A673 (cell line): Measurements from ENCODE around the gene TEKT2. TPM values are rescaled to one million over a fixed set of nuclear protein-coding genes. Genes with fewer than 3 reads are reported as not detected.

Experiments used
- BruUV-seq: library from RNA; stranded (reverse); fragments of 400-500 nt; replicated peaks from 2 replicates; lab custom pipeline; 2021; lab: Mats Ljungman, UMichigan
- CTCF ChIA-PET: fragments of 300-600 bp; sonication (Branson Sonifier 250); formaldehyde crosslinking; loops from one replicate; lab custom pipeline; 2022; ENCODE audit warnings: antibody characterized with exemption; lab: Charles Lee
- POLR2A ChIA-PET: fragments of 300-600 bp; sonication (Branson Sonifier 250); formaldehyde crosslinking; loops from one replicate; lab custom pipeline; 2022; ENCODE audit warnings: antibody characterized with exemption; ENCODE audit not compliant: low non-redundant PET; lab: Charles Lee
- DNase-seq: peaks from one replicate; pipeline ENCODE4 v3.0.0-alpha.2; 2015; ENCODE audit warnings: low spot score
- H3K27ac ChIP-seq: fragments of 200-600 bp; sonication (generic); 2 replicates; pipeline ENCODE4 v1.5.1; 2016; ENCODE audit warnings: mixed run types, low read depth, mild to moderate bottlenecking, mixed read lengths, antibody characterized with exemption, low read length; ENCODE audit not compliant: poor library complexity, severe bottlenecking
- H3K27me3 ChIP-seq: fragments of 200-600 bp; sonication (generic); replicated peaks from 2 replicates; pipeline ENCODE4 v1.6.1; 2017; ENCODE audit warnings: mixed run types, low read depth, mild to moderate bottlenecking, mixed read lengths, antibody characterized with exemption, low read length; ENCODE audit not compliant: insufficient read depth, poor library complexity
- H3K36me3 ChIP-seq: fragments of 200-600 bp; sonication (generic); 2 replicates; pipeline ENCODE4 v1.6.1; 2016; ENCODE audit warnings: mixed run types, mild to moderate bottlenecking, mixed read lengths, antibody characterized with exemption, low read length; ENCODE audit not compliant: insufficient read depth, poor library complexity, severe bottlenecking
- H3K4me1 ChIP-seq: fragments of 200-600 bp; sonication (generic); 2 replicates; pipeline ENCODE4 v1.6.1; 2017; ENCODE audit warnings: mixed run types, mild to moderate bottlenecking, mixed read lengths, antibody characterized with exemption, low read length; ENCODE audit not compliant: insufficient read depth, poor library complexity, severe bottlenecking
- H3K4me3 ChIP-seq: fragments of 200-600 bp; sonication (generic); 2 replicates; pipeline ENCODE4 v1.5.1; 2016; ENCODE audit warnings: low read depth, mixed run types, mild to moderate bottlenecking, mixed read lengths, low read length; ENCODE audit not compliant: poor library complexity, severe bottlenecking
- H3K9me3 ChIP-seq: fragments of 200-600 bp; sonication (generic); 2 replicates; pipeline ENCODE4 v1.6.1; 2016; ENCODE audit warnings: mixed run types, low read depth, mild to moderate bottlenecking, mixed read lengths, antibody characterized with exemption, low read length; ENCODE audit not compliant: poor library complexity, severe bottlenecking
- EZH2 ChIP-seq: fragments of 200-600 bp; sonication (generic); IDR thresholded peaks from 2 replicates; pipeline ENCODE4 v1.6.1; 2017; ENCODE audit warnings: borderline replicate concordance, low read depth, mild to moderate bottlenecking, mixed read lengths, antibody characterized with exemption, low read length; ENCODE audit not compliant: poor library complexity, severe bottlenecking
- intact Hi-C: fragments of 100-400 bp; cut with micrococcal nuclease; formaldehyde crosslinking; loops from one replicate; pipeline ENCODE4 v1.10.0; 2022; ENCODE audit not compliant: unreplicated experiment
- total RNA-seq: library from RNA; stranded (reverse); gene quantifications from 2 replicates; pipeline ENCODE4 v1.2.3, GENCODE V29; 2021
- TF ChIP-seq, protein P1 (sequence below): fragments of 300-800, 200-600 bp; sonication (generic); conservative IDR thresholded peaks from 2 replicates; pipeline ENCODE4 v1.5.1; 2017; ENCODE audit warnings: low read depth, mild to moderate bottlenecking, antibody characterized with exemption, low read length, moderate library complexity, mixed read lengths

TEKT2 gene
- total RNA-seq, 1 experiment from 2014 or later, result 2.8 TPM

- Histone ChIP-seq H3K36me3 (peaks cover 62% of the 10 kb centered on the region), H3K9me3 (no peaks in the 10 kb centered on the region), H3K27me3 (no peaks in the 10 kb centered on the region), H3K4me1 (peaks cover 7% of the 10 kb centered on the region), H3K27ac (peak overlapping the region; percentile 15), H3K4me3 (no peak overlapping the region)
- intact Hi-C loops, result loop anchor here (5.0 kb wide), 2 partner anchors 38 to 93 kb away; no protein-coding TSS in a partner anchor
- POLR2A ChIA-PET, result no interaction called here
- no TSS peak for BruUV-seq
- TF ChIP-seq EZH2, result no peak
- TF ChIP-seq, protein P1, sequence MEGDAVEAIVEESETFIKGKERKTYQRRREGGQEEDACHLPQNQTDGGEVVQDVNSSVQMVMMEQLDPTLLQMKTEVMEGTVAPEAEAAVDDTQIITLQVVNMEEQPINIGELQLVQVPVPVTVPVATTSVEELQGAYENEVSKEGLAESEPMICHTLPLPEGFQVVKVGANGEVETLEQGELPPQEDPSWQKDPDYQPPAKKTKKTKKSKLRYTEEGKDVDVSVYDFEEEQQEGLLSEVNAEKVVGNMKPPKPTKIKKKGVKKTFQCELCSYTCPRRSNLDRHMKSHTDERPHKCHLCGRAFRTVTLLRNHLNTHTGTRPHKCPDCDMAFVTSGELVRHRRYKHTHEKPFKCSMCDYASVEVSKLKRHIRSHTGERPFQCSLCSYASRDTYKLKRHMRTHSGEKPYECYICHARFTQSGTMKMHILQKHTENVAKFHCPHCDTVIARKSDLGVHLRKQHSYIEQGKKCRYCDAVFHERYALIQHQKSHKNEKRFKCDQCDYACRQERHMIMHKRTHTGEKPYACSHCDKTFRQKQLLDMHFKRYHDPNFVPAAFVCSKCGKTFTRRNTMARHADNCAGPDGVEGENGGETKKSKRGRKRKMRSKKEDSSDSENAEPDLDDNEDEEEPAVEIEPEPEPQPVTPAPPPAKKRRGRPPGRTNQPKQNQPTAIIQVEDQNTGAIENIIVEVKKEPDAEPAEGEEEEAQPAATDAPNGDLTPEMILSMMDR, result no peak
- CTCF ChIA-PET, result no interaction called here
- no peak for DNase-seq
These were observed 10.7 kb downstream of the TEKT2 start for GRCh38 chr1:36094621-36095061.

- Histone ChIP-seq H3K4me1 (peaks cover 7% of the 10 kb centered on the region), H3K9me3 (no peaks in the 10 kb centered on the region), H3K36me3 (peaks cover 53% of the 10 kb centered on the region), H3K27ac (peak overlapping the region; percentile 4), H3K27me3 (no peaks in the 10 kb centered on the region), H3K4me3 (no peak overlapping the region)
- ChIA-PET CTCF (no interaction called here), POLR2A (no interaction called here)
- no peak for DNase-seq
- no TSS peak for BruUV-seq
- intact Hi-C loops, result loop anchor here (5.0 kb wide), 2 partner anchors 36 to 91 kb away; no protein-coding TSS in a partner anchor
- no peak for TF ChIP-seq EZH2
- TF ChIP-seq, protein P1, result no peak
These were observed 12.0 kb downstream of the TEKT2 start for GRCh38 chr1:36095760-36096405.

DNA sequence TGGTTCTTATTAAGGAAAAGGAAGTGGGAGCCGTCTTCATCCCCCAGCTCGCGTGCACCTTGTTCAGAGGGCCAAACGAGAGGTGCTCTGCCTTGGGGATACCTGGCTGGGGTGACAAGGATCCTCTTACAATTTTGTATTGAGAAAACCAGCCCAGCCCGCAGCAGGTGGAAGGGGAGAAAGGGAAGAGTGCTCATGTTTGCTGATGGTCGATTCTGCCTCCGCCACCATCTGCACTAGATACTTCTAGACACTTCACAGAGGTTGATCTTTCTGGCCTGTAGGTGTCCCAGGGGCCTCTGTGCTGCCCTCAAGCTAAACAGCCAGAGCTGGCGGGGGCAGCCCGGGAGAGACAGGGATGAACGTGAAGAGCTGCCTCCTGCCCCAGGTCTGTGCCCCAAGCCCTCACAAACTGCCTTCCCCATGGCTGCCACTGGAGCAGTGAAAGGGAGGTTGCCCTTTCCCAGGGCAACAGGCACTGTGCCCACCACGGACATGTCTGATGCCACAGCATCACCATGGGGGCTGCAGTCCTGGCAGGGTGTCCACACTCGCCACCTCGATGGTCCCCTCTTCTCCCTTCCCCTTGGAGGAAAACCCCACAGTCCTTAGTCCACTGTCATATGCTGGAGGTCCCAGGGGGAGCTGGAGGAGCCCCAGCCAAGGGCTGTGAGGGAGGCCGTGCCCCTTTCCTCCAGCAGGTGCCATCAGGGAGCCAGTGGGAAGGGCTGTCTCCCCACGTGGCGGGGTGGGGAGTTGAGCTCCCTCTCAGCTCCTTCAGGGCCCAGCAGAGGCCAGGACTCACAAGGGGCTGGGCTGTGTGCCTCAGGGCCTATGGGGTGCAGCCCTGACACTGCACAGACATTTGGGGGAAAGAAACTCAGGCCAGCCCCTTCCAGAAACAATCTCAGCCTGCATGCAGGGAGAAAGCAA is 12.9 kb downstream of the TEKT2 start:
- peak overlapping the region; percentile 32 for H3K27ac ChIP-seq
- intact Hi-C loops, result loop anchor here (5.0 kb wide), 2 partner anchors 36 to 91 kb away; no protein-coding TSS in a partner anchor

More for the DNA sequence above, 12.9 kb downstream of the TEKT2 start:
- no peaks in the 10 kb centered on the region for H3K27me3 ChIP-seq
- CTCF ChIA-PET, result interaction anchor here (0.5 to 1.0 kb wide), 6 partner anchors 10 to 1228 kb away, joined by 3 to 5 read pairs (median 3); no protein-coding TSS in a partner anchor
- BruUV-seq, result no TSS peak
- no peaks in the 10 kb centered on the region for H3K9me3 ChIP-seq
- TF ChIP-seq, protein P1, result peak; percentile 25; the same call in 1 of the 2 replicates
- no peak for TF ChIP-seq EZH2
- peaks cover 45% of the 10 kb centered on the region for H3K36me3 ChIP-seq
- DNase-seq, result peak; percentile 69
- POLR2A ChIA-PET, result no interaction called here
- H3K4me3 ChIP-seq, result no peak overlapping the region
- peaks cover 7% of the 10 kb centered on the region for H3K4me1 ChIP-seq
